Esophagus squamous epithelium (tissue), 5 donors: ENCODE data around the gene MYBL2. TPM values are rescaled to one million over a fixed set of nuclear protein-coding genes. Genes with fewer than 3 reads are reported as not detected.

Experiments
- DNase-seq: peaks from one replicate; lab custom pipeline; 2025; lab: John Stamatoyannopoulos, UW
- H3K27ac ChIP-seq, 4 donors: fragments of 200-600 bp; sonication (generic); one replicate each; pipeline ENCODE4 v1.5.1; 2016 to 2019; ENCODE audit warnings: mild to moderate bottlenecking in 1 of 4
- H3K27me3 ChIP-seq, 4 donors: fragments of 200-600 bp; sonication (generic); 1 replicate in 3 of 4; 2 replicates in 1 of 4; pipeline versions ENCODE4 v1.5.1 to v1.6.0; 2017 to 2021; ENCODE audit warnings: antibody characterized with exemption in 1 of 4
- H3K36me3 ChIP-seq, 3 donors: fragments of 200-600 bp; sonication (generic); one replicate each; pipeline ENCODE4 v1.5.1; 2016 to 2019
- H3K4me1 ChIP-seq, 3 donors: fragments of 200-600 bp; sonication (generic); one replicate each; pipeline ENCODE4 v1.5.1; 2017 to 2019
- H3K4me3 ChIP-seq, 4 donors: fragments of 200-600 bp; sonication (generic); 1 replicate in 3 of 4; 2 replicates in 1 of 4; pipeline ENCODE4 v1.5.1; 2016 to 2019; ENCODE audit warnings: mild to moderate bottlenecking in 2 of 4, moderate library complexity in 1 of 4
- H3K9me3 ChIP-seq, 3 donors: fragments of 200-600 bp; sonication (generic); one replicate each; pipeline ENCODE4 v1.5.1; 2016 to 2019
- POLR2A ChIP-seq, 4 donors: fragments of 450-650 bp; IDR thresholded peaks; one replicate each; pipeline ENCODE4 v1.6.1; 2017; ENCODE audit warnings: antibody characterized with exemption in 4 of 4, mild to moderate bottlenecking in 4 of 4, moderate library complexity in 3 of 4
- WGBS, 2 donors: methylation state at CpG; one replicate each; pipeline ENCODE4 v1.1.5; 2018; 5-methylcytosine and 5-hydroxymethylcytosine counted together
- intact Hi-C: fragments of 100-400 bp; cut with DNase I; formaldehyde crosslinking; loops from one replicate; pipeline ENCODE4 v1.15.0; 2022
- total RNA-seq, 4 donors: library from RNA; depleted of rRNA; stranded (reverse); fragments of >200 nt; gene quantifications; one replicate each; pipeline ENCODE4 v1.1.0, GENCODE V29; 2016
- TF ChIP-seq, protein P1 (sequence below), 6 experiments: fragments of 450-650 bp in 4 of 6; fragments of 200-600 bp in 2 of 6; sonication (generic) in 2 of 6; IDR thresholded peaks; one replicate each; pipeline ENCODE4 v1.5.1; 2016 to 2019; ENCODE audit warnings: antibody characterized with exemption in 6 of 6, mild to moderate bottlenecking in 4 of 6, moderate library complexity in 4 of 6
- donor health status: DM: yes; HTN: yes; CAD: no.

MYBL2 gene
- total RNA-seq, 4 donors from 2014 or later, result 3.1 to 19.9 (median 11.9) TPM

DNA sequence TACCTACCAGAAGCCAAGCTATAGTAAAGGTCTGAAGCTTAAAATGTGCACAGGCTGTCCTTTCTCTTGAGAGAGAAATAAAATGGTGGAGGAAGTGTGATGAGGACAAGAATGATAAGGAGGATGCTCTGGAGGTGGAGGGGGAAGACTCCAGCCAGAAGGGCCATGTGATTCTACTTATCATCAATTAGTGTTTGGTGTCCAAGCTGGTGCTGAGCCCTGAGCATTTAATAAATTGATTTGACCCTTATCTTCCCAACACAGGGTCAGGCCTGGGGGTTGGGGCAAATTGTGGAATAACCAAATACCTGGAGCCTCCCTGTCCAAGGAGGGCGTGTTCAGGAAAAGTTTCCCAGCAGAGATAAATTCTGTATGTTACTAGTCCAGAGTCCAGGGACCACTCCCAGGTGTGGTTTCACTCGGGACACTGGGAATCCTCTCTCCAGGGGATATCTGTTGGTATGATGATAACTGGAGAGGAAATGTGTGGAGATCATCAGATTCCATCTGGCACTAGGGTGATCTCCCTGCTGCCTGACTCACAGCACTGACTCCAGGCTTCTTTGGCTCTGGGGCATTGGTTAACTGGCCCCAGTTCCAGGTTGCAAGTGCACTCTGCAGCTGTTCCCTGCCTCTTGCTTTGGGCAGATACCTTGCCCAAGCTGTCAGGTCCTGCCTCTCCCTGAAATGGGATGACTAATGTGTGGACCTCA lies 3.8 kb upstream of the MYBL2 start:
- WGBS, 2 donors, result 58 to 100% methylated on average over 1 to 2 of the region's 2 CpGs
- peaks cover 9 to 21% (median 15%) of the 10 kb centered on the region in 3 donors for H3K4me1 ChIP-seq
- no peak overlapping the region for H3K4me3 ChIP-seq
- H3K27me3 ChIP-seq, result peaks cover 0 to 25% (median 2%) of the 10 kb centered on the region in 4 donors
- DNase-seq, result no peak
- no peaks in the 10 kb centered on the region for H3K9me3 ChIP-seq
- no peak overlapping the region for H3K27ac ChIP-seq
- TF ChIP-seq, protein P1, sequence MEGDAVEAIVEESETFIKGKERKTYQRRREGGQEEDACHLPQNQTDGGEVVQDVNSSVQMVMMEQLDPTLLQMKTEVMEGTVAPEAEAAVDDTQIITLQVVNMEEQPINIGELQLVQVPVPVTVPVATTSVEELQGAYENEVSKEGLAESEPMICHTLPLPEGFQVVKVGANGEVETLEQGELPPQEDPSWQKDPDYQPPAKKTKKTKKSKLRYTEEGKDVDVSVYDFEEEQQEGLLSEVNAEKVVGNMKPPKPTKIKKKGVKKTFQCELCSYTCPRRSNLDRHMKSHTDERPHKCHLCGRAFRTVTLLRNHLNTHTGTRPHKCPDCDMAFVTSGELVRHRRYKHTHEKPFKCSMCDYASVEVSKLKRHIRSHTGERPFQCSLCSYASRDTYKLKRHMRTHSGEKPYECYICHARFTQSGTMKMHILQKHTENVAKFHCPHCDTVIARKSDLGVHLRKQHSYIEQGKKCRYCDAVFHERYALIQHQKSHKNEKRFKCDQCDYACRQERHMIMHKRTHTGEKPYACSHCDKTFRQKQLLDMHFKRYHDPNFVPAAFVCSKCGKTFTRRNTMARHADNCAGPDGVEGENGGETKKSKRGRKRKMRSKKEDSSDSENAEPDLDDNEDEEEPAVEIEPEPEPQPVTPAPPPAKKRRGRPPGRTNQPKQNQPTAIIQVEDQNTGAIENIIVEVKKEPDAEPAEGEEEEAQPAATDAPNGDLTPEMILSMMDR (IDR thresholded peaks at IDR 0.05), result no peak
- no peak for TF ChIP-seq POLR2A (IDR thresholded peaks at IDR 0.05)
- H3K36me3 ChIP-seq, result no peaks in the 10 kb centered on the region
- intact Hi-C loops, result no loop called here

DNA sequence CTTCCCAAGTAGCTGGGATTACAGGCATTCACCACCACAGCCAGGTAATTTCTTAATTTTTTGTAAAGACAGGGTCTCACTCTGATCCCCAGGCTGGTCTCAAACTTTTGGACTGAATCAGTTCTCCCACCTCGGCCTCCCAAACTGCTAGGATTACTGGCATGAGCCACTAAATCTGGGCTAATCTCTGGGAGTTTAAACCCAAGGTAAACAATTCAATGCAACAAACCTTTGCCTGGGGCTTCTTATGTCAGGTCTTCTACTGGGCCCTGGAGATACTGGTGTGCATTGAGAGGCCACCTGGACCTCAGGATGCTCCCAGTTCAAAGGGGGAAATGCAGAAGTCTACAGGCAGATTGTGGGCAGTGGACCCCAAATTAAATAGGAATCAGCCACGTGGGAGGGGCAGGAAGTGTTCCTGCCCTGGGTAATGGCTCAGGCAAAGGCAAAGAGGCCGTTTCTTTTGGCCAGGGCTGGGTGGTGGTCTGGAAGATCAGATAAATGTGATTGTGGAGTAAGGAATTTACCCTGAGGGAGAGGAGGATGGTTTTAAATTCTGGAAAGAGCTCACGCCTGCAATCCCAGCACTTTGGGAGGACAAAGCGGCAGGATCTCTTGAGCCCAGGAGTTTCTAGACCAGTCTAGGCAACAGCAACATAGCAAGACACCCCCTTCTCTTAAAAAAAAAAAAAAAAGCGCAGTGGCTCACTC lies 1.3 kb upstream of the MYBL2 start:
- intact Hi-C loops, result no loop called here
- Histone ChIP-seq H3K4me1 (peaks cover 9 to 17% (median 11%) of the 10 kb centered on the region in 3 donors), H3K9me3 (no peaks in the 10 kb centered on the region), H3K27me3 (peaks cover 0 to 45% (median 7%) of the 10 kb centered on the region in 4 donors), H3K36me3 (no peaks in the 10 kb centered on the region), H3K4me3 (no peak overlapping the region), H3K27ac (no peak overlapping the region)
- 53 to 68% methylated on average over 5 to 6 of the region's 6 CpGs for WGBS, 2 donors
- no peak for DNase-seq
- TF ChIP-seq, protein P1 (IDR thresholded peaks at IDR 0.05), result no peak
- TF ChIP-seq POLR2A (IDR thresholded peaks at IDR 0.05), result no peak

- Histone ChIP-seq H3K36me3 (no peaks in the 10 kb centered on the region), H3K4me1 (peaks cover 9 to 17% (median 11%) of the 10 kb centered on the region in 3 donors), H3K27ac (no peak overlapping the region), H3K9me3 (no peaks in the 10 kb centered on the region), H3K4me3 (peak overlapping the region; percentile 33 to 58 (median 42)), H3K27me3 (peaks cover 0 to 50% (median 7%) of the 10 kb centered on the region in 4 donors)
- DNase-seq, result no peak
- intact Hi-C loops, result no loop called here
- WGBS, 2 donors, result 25 to 46% methylated on average over 4 to 13 of the region's 34 CpGs
- TF ChIP-seq, protein P1 (IDR thresholded peaks at IDR 0.05), result no peak
- no peak for TF ChIP-seq POLR2A (IDR thresholded peaks at IDR 0.05)
Measured at GRCh38 chr20:43667341-43668132, 623 bp downstream of the MYBL2 start.

GRCh38 chr20:43669332-43669731 lies 2.4 kb downstream of the MYBL2 start:
- TF ChIP-seq POLR2A (IDR thresholded peaks at IDR 0.05), result no peak
- TF ChIP-seq, protein P1 (IDR thresholded peaks at IDR 0.05), result no peak
- intact Hi-C loops, result no loop called here
- no peak overlapping the region for H3K27ac ChIP-seq
- no peaks in the 10 kb centered on the region for H3K36me3 ChIP-seq
- H3K4me3 ChIP-seq, result no peak overlapping the region
- peaks cover 0 to 50% (median 7%) of the 10 kb centered on the region in 4 donors for H3K27me3 ChIP-seq
- peaks cover 9 to 17% (median 11%) of the 10 kb centered on the region in 3 donors for H3K4me1 ChIP-seq
- no peaks in the 10 kb centered on the region for H3K9me3 ChIP-seq
- no peak for DNase-seq
- 48% methylated on average over 3 of the region's 3 CpGs; no CpG with 5 or more reads in 1 of the 2 donors for WGBS, 2 donors
